T-helper 2 cell (primary cell): ENCODE results near the gene FMO4.
"Not testable (repeated sequence)": the region's sequence is repeated elsewhere in the genome, so short reads cannot be mapped to it uniquely, and the experiment has no call there.

Experiments
- DNase-seq, 5 experiments: peaks; one replicate each; pipeline versions ENCODE4 v3.0.0 to v3.0.0-alpha.2; 2012 to 2022

FMO4 gene

GRCh38 chr1:171334024-171334640 lies 20.1 kb downstream of the FMO4 start:
- no peak for DNase-seq

- no peak for DNase-seq
Observed at GRCh38 chr1:171335964-171336363, 22.0 kb downstream of the FMO4 start.

GRCh38 chr1:171339345-171339744 lies 25.4 kb downstream of the FMO4 start:
- not testable (repeated sequence) for DNase-seq

GRCh38 chr1:171343727-171344472 lies 29.9 kb downstream of the FMO4 start:
- no peak for DNase-seq

GRCh38 chr1:171344473-171344820 lies 30.5 kb downstream of the FMO4 start:
- no peak for DNase-seq

GRCh38 chr1:171345536-171345935 lies 31.6 kb downstream of the FMO4 start:
- no peak for DNase-seq

GRCh38 chr1:171346881-171347280 lies 32.9 kb downstream of the FMO4 start:
- DNase-seq = no peak

- no peak for DNase-seq
Observed at GRCh38 chr1:171350594-171350993, 36.6 kb downstream of the FMO4 start.

- no peak for DNase-seq
Observed at GRCh38 chr1:171351961-171352360, 38.0 kb downstream of the FMO4 start.

- no peak for DNase-seq
Observed at GRCh38 chr1:171352554-171352953, 38.6 kb downstream of the FMO4 start.

- no peak for DNase-seq
Observed at GRCh38 chr1:171355727-171356126, 41.7 kb downstream of the FMO4 start.

GRCh38 chr1:171357179-171357578 lies 43.2 kb downstream of the FMO4 start:
- DNase-seq = no peak

GRCh38 chr1:171359355-171359648 lies 45.3 kb downstream of the FMO4 start:
- not testable (repeated sequence) for DNase-seq

GRCh38 chr1:171359731-171360527 lies 45.9 kb downstream of the FMO4 start:
- not testable (repeated sequence) for DNase-seq

- no peak for DNase-seq
Observed at GRCh38 chr1:171366085-171366484, 52.1 kb downstream of the FMO4 start.

GRCh38 chr1:171366816-171367215 lies 52.8 kb downstream of the FMO4 start:
- no peak for DNase-seq

- no peak for DNase-seq
Observed at GRCh38 chr1:171367436-171367835, 53.5 kb downstream of the FMO4 start.

GRCh38 chr1:171372418-171373084 lies 58.6 kb downstream of the FMO4 start:
- no peak for DNase-seq

- not testable (repeated sequence) for DNase-seq
Observed at GRCh38 chr1:171373357-171374122, 59.6 kb downstream of the FMO4 start.

GRCh38 chr1:171379846-171380245 lies 65.9 kb downstream of the FMO4 start:
- DNase-seq = no peak

GRCh38 chr1:171381866-171382210 lies 67.9 kb downstream of the FMO4 start:
- DNase-seq = no peak

- DNase-seq = no peak
Observed at GRCh38 chr1:171384496-171384895, 70.5 kb downstream of the FMO4 start.

- no peak for DNase-seq
Observed at GRCh38 chr1:171389171-171389570, 75.2 kb downstream of the FMO4 start.
